ENCODE measurements around the gene SINHCAF.

GRCh38 chr12:31308116-31308515, 17.8 kb downstream of the SINHCAF start:
- no peak for TF ChIP-seq CTCF (IDR thresholded peaks at IDR 0.05; ENCODE audit: poor library complexity)
- TF ChIP-seq EZH2 (IDR thresholded peaks at IDR 0.05; ENCODE audit: borderline replicate concordance) = no peak
